HepG2 (cell line): ENCODE data around the gene AP4E1. TPM values are rescaled to one million over a fixed set of nuclear protein-coding genes. Genes with fewer than 3 reads are reported as not detected.

Experiments
- ATAC-seq: fragments of 200-7000 bp; cut with Tn5 transposase; 3 replicates; pipeline ENCODE4 v1.9.1; 2020; ENCODE audit warnings: mild to moderate bottlenecking, moderate library complexity
- BruUV-seq: library from RNA; stranded (reverse); fragments of 400-500 nt; replicated peaks from 2 replicates; lab custom pipeline; 2021; lab: Mats Ljungman, UMichigan
- CTCF ChIA-PET: fragments of 300-600 bp; formaldehyde crosslinking; extraction: SDS; loops from one replicate; lab custom pipeline; 2021; ENCODE audit warnings: low total read pairs, inconsistent platforms, low intra/inter-chr PET ratio; lab: Yijun Ruan, JAX
- POLR2A ChIA-PET: fragments of 350-600 bp; sonication (Branson Sonifier 250); formaldehyde crosslinking; loops from one replicate; lab custom pipeline; 2020; ENCODE audit warnings: antibody characterized with exemption, inconsistent platforms; lab: Yijun Ruan, JAX
- DNase-seq: peaks from one replicate; pipeline ENCODE4 v3.0.0-alpha.2; 2015; ENCODE audit warnings: low spot score
- FAIRE-seq: peaks from 3 replicates; lab custom pipeline; 2011; peaks lifted over from hg19 to GRCh38; lab: Jason Lieb, UNC
- H2AFZ ChIP-seq: one replicate; pipeline ENCODE4 v1.6.1; 2011; ENCODE audit warnings: low read length, inconsistent platforms
- H3K27ac ChIP-seq: fragments of 300-600 bp; 3 replicates; pipeline ENCODE4 v1.8.0; 2011; ENCODE audit warnings: mixed run types, mild to moderate bottlenecking, mixed read lengths, low read length, inconsistent platforms; ENCODE audit not compliant: insufficient read depth; ENCODE audit errors: extremely low read length
- H3K27me3 ChIP-seq, 2 experiments: fragments of 200-600 bp in 1 of 2; 2 replicates in 1 of 2; 3 replicates in 1 of 2; pipeline versions ENCODE4 v1.6.0 to v1.8.0; 2011; ENCODE audit warnings: low read length in 2 of 2, mild to moderate bottlenecking in 2 of 2, moderate library complexity in 2 of 2, inconsistent platforms in 1 of 2; ENCODE audit not compliant: insufficient read depth in 2 of 2, control insufficient read depth in 1 of 2
- H3K36me3 ChIP-seq, 2 experiments: fragments of 200-600 bp in 1 of 2; replicated peaks in 1 of 2; 2 replicates in 1 of 2; 3 replicates in 1 of 2; pipeline versions ENCODE4 v1.5.1 to v1.8.0; 2011; ENCODE audit warnings: low read length in 2 of 2, inconsistent platforms in 1 of 2; ENCODE audit not compliant: insufficient read depth in 2 of 2, control insufficient read depth in 1 of 2
- H3K4me1 ChIP-seq: 2 replicates; pipeline ENCODE4 v1.5.1; 2012; ENCODE audit warnings: low read length, inconsistent platforms; ENCODE audit not compliant: insufficient read depth
- H3K4me2 ChIP-seq: 2 replicates; pipeline ENCODE4 v1.6.0; 2011; ENCODE audit warnings: low read depth, low read length, inconsistent platforms
- H3K4me3 ChIP-seq, 3 experiments: fragments of 200-600 bp in 1 of 3; sonication (generic), shearing (Covaris generic) in 1 of 3; replicated peaks in 1 of 3; 2 replicates each; pipeline ENCODE4 v1.5.1; 2011 to 2016; ENCODE audit warnings: low read length in 3 of 3, inconsistent platforms in 2 of 3, low read depth in 2 of 3, mild to moderate bottlenecking in 2 of 3, control low read depth in 1 of 3, mixed read lengths in 1 of 3; ENCODE audit not compliant: insufficient read depth in 1 of 3
- H3K79me2 ChIP-seq: one replicate; pipeline ENCODE4 v1.6.1; 2011; ENCODE audit warnings: low read length, inconsistent platforms; ENCODE audit not compliant: insufficient read depth
- H3K9ac ChIP-seq: 2 replicates; pipeline ENCODE4 v1.6.0; 2011; ENCODE audit warnings: mild to moderate bottlenecking, low read depth, low read length, inconsistent platforms; ENCODE audit not compliant: insufficient read depth
- H3K9me3 ChIP-seq: 2 replicates; pipeline ENCODE4 v1.5.1; 2012; ENCODE audit warnings: mild to moderate bottlenecking, low read length
- H4K20me1 ChIP-seq: 2 replicates; pipeline ENCODE4 v1.6.0; 2011; ENCODE audit warnings: inconsistent platforms, mild to moderate bottlenecking, low read length, moderate library complexity; ENCODE audit not compliant: insufficient read depth
- CEBPB ChIP-seq: IDR thresholded peaks from 2 replicates; pipeline ENCODE4 v1.6.1; 2011; ENCODE audit warnings: low read depth, low read length, improper control_type of control experiment, borderline replicate concordance
- ELK4 ChIP-seq: sonication (generic); formaldehyde crosslinking; IDR thresholded peaks from 2 replicates; pipeline ENCODE4 v1.9.0; 2021; ENCODE audit warnings: missing genetic modification reagents, borderline replicate concordance
- IRX3 ChIP-seq: sonication (generic); formaldehyde crosslinking; IDR thresholded peaks from 2 replicates; pipeline ENCODE4 v1.8.1; 2023; ENCODE audit warnings: mild to moderate bottlenecking, low read depth, missing genetic modification reagents, borderline replicate concordance
- RARG ChIP-seq: sonication (generic); formaldehyde crosslinking; IDR thresholded peaks from 2 replicates; pipeline ENCODE4 v1.4.0; 2020; ENCODE audit warnings: low read depth, mild to moderate bottlenecking, missing genetic modification reagents
- SMAD3 ChIP-seq: sonication (generic); formaldehyde crosslinking; IDR thresholded peaks from 2 replicates; pipeline ENCODE4 v1.4.0; 2020; ENCODE audit warnings: missing genetic modification reagents
- TFAP4 ChIP-seq: sonication (generic); IDR thresholded peaks from 2 replicates; pipeline ENCODE4 v1.6.1; 2016; ENCODE audit warnings: low read depth, borderline replicate concordance
- YY1 ChIP-seq: IDR thresholded peaks from 2 replicates; pipeline ENCODE4 v1.6.1; 2011; ENCODE audit warnings: low read length, low read depth, moderate library complexity, mild to moderate bottlenecking; ENCODE audit not compliant: insufficient read depth, insufficient replicate concordance
- ZNF30 ChIP-seq: sonication (generic); formaldehyde crosslinking; IDR thresholded peaks from 2 replicates; pipeline ENCODE4 v1.5.0; 2020; ENCODE audit warnings: mild to moderate bottlenecking, missing genetic modification reagents
- ZNF598 ChIP-seq: sonication (generic); formaldehyde crosslinking; IDR thresholded peaks from 2 replicates; pipeline ENCODE4 v1.5.1; 2020; ENCODE audit warnings: mild to moderate bottlenecking, missing genetic modification reagents, borderline replicate concordance
- ZNF891 ChIP-seq: sonication (generic); formaldehyde crosslinking; IDR thresholded peaks from 2 replicates; pipeline ENCODE4 v1.5.0; 2020; ENCODE audit warnings: mild to moderate bottlenecking, missing genetic modification reagents
- WGBS: methylation state at CpG from one replicate; pipeline ENCODE4 v1.1.6; 2017; ENCODE audit warnings: low lambda C conversion rate; 5-methylcytosine and 5-hydroxymethylcytosine counted together
- in situ Hi-C: cut with HindIII; loops from 2 replicates; pipeline ENCODE4 v1.10.0; 2017; ENCODE audit warnings: low pct_unique_long_range_greater_than_20kb; ENCODE audit not compliant: extremely low pct_ligation_motif_present
- intact Hi-C: fragments of 100-400 bp; cut with micrococcal nuclease; formaldehyde crosslinking; loops from one replicate; pipeline ENCODE4 v1.10.0; 2022; ENCODE audit not compliant: unreplicated experiment
- polyA plus RNA-seq, 8 experiments: library from polyadenylated mRNA; depleted of rRNA in 3 of 8; stranded (reverse) in 7 of 8; unstranded in 1 of 8; fragments of >200 nt; fragmentation: Illumina TruSeq in 4 of 8; extraction: Trizol in 4 of 8; gene quantifications; 2 replicates each; pipeline versions ENCODE4 v1.2.1 to v1.2.3, GENCODE V29; 2011 to 2016; ENCODE audit warnings: low read depth in 4 of 8, missing spikeins in 1 of 8, mixed read lengths in 1 of 8; ENCODE audit not compliant: insufficient read depth in 1 of 8
- total RNA-seq, 5 experiments: library from RNA; depleted of rRNA; stranded (reverse); fragments of >200 nt; fragmentation: Illumina TruSeq; extraction: Trizol; gene quantifications; 2 replicates each; pipeline ENCODE4 v1.2.3, GENCODE V29; 2016; ENCODE audit warnings: low read depth in 1 of 5

AP4E1 gene
- total and polyA plus RNA-seq, 2 of the 13 experiments (the other 11 are each of a cell fraction or from before 2014, with no cell fraction given), result 2.2 to 7.8 TPM

GRCh38 chr15:51044037-51044727 lies 135.7 kb downstream of the AP4E1 start (continued):
- TF ChIP-seq ELK4 (CRISPR knock-in tag) (no peak), ZNF30 (CRISPR knock-in tag) (no peak), RARG (CRISPR knock-in tag) (no peak), ZNF598 (CRISPR knock-in tag) (no peak), TFAP4 (no peak), YY1 (no peak), ZNF891 (CRISPR knock-in tag) (no peak)

GRCh38 chr15:51046016-51046415 lies 137.5 kb downstream of the AP4E1 start:
- Histone ChIP-seq H4K20me1 (peaks cover 14% of the 10 kb centered on the region; the same call in 1 of the 2 replicates), H3K27me3 (no peaks in the 10 kb centered on the region), H3K9ac (no peak overlapping the region)
- in situ Hi-C loops (no loop called here), intact Hi-C loops (loop anchor here (5.0 kb wide), 1 partner anchor 46 kb away; the partner anchor contains the start of gene TNFAIP8L3)
- POLR2A ChIA-PET, result interaction anchor here (1.2 kb wide), 1 partner anchor 9 kb away, joined by 5 read pairs; no protein-coding TSS in a partner anchor
- 88% methylated on average over 2 of the region's 2 CpGs for WGBS
- no peak for TF ChIP-seq SMAD3 (CRISPR knock-in tag)
- no peak for TF ChIP-seq IRX3 (CRISPR knock-in tag)
- peak; percentile 68 for TF ChIP-seq CEBPB
- TF ChIP-seq, all 625 proteins: peak for 1
- Histone ChIP-seq H3K4me2 (no peak overlapping the region), H2AFZ (no peak overlapping the region), H3K4me3 (no peak overlapping the region), H3K9me3 (no peaks in the 10 kb centered on the region), H3K79me2 (peaks cover 19% of the 10 kb centered on the region), H3K36me3 (no peaks in the 10 kb centered on the region), H3K27ac (no peak overlapping the region), H3K4me1 (peaks cover 36% of the 10 kb centered on the region)
- FAIRE-seq, result no peak
- ATAC-seq, result no peak
- no TSS peak for BruUV-seq
- DNase-seq, result peak; percentile 12
- CTCF ChIA-PET, result no interaction called here
